Tibial artery (tissue), 4 donors: ENCODE results near the gene SPEG.
A peak's percentile ranks its signal among the peaks of the same experiment; 100 is the strongest.

Source experiments
- DNase-seq, 2 donors: peaks; one replicate each; pipeline ENCODE4 v3.0.0-alpha.2; 2019
- H3K27ac ChIP-seq, 2 donors: fragments of 200-600 bp; sonication (generic) in 1 of 2; 1 replicate in 1 of 2; 2 replicates in 1 of 2; pipeline ENCODE4 v1.5.1; 2018 to 2019; ENCODE audit warnings: mild to moderate bottlenecking in 1 of 2
- H3K27me3 ChIP-seq, 2 donors: fragments of 200-600 bp; sonication (generic) in 1 of 2; one replicate each; pipeline versions ENCODE4 v1.5.1 to v1.6.0; 2016 to 2019
- H3K36me3 ChIP-seq, 3 donors: fragments of 200-600 bp; sonication (generic) in 2 of 3; one replicate each; pipeline ENCODE4 v1.5.1; 2016 to 2019; ENCODE audit warnings: mild to moderate bottlenecking in 2 of 3
- H3K4me1 ChIP-seq, 4 donors: fragments of 200-600 bp; sonication (generic) in 2 of 4; 1 replicate in 3 of 4; 2 replicates in 1 of 4; pipeline ENCODE4 v1.5.1; 2016 to 2019
- H3K4me3 ChIP-seq, 2 donors: fragments of 200-600 bp; sonication (generic) in 1 of 2; 1 replicate in 1 of 2; 2 replicates in 1 of 2; pipeline ENCODE4 v1.5.1; 2018 to 2019; ENCODE audit warnings: mild to moderate bottlenecking in 2 of 2
- H3K9me3 ChIP-seq, 3 donors: fragments of 200-600 bp; sonication (generic) in 1 of 3; one replicate each; pipeline ENCODE4 v1.5.1; 2016 to 2019
- intact Hi-C: fragments of 100-400 bp; cut with DNase I; formaldehyde crosslinking; loops from one replicate; pipeline ENCODE4 v1.15.0; 2023; ENCODE audit warnings: low total_unique reads
- TF ChIP-seq, protein P1 (sequence below), 2 experiments: fragments of 200-600 bp in 1 of 2; fragments of 450-650 bp in 1 of 2; IDR thresholded peaks; one replicate each; pipeline ENCODE4 v1.5.1; 2017 to 2019; ENCODE audit warnings: antibody characterized with exemption in 2 of 2, mild to moderate bottlenecking in 1 of 2, moderate library complexity in 1 of 2

Gene SPEG

DNA sequence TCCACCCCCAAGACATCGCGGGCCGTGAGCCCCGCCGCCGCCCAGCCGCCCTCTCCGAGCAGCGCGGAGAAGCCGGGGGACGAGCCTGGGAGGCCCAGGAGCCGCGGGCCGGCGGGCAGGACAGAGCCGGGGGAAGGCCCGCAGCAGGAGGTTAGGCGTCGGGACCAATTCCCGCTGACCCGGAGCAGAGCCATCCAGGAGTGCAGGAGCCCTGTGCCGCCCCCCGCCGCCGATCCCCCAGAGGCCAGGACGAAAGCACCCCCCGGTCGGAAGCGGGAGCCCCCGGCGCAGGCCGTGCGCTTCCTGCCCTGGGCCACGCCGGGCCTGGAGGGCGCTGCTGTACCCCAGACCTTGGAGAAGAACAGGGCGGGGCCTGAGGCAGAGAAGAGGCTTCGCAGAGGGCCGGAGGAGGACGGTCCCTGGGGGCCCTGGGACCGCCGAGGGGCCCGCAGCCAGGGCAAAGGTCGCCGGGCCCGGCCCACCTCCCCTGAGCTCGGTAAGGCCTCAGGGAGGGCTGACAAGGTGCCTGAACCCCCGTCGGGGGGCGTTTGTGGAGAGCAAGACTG is 14.2 kb downstream of the SPEG start:
- TF ChIP-seq, protein P1, sequence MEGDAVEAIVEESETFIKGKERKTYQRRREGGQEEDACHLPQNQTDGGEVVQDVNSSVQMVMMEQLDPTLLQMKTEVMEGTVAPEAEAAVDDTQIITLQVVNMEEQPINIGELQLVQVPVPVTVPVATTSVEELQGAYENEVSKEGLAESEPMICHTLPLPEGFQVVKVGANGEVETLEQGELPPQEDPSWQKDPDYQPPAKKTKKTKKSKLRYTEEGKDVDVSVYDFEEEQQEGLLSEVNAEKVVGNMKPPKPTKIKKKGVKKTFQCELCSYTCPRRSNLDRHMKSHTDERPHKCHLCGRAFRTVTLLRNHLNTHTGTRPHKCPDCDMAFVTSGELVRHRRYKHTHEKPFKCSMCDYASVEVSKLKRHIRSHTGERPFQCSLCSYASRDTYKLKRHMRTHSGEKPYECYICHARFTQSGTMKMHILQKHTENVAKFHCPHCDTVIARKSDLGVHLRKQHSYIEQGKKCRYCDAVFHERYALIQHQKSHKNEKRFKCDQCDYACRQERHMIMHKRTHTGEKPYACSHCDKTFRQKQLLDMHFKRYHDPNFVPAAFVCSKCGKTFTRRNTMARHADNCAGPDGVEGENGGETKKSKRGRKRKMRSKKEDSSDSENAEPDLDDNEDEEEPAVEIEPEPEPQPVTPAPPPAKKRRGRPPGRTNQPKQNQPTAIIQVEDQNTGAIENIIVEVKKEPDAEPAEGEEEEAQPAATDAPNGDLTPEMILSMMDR (IDR thresholded peaks at IDR 0.05), result no peak
- Histone ChIP-seq H3K4me1 (peaks cover 0 to 95% (median 87%) of the 10 kb centered on the region in 4 donors), H3K9me3 (no peaks in the 10 kb centered on the region), H3K36me3 (peaks cover 10 to 38% (median 35%) of the 10 kb centered on the region in 3 donors), H3K27ac (peak overlapping the region; percentile 96 to 97), H3K4me3 (peak overlapping the region; percentile 77 to 85), H3K27me3 (no peaks in the 10 kb centered on the region)
- intact Hi-C loops, result no loop called here
- peak in 1 of 2 donors; percentile 65 for DNase-seq

- Histone ChIP-seq H3K27ac (peak overlapping the region; percentile 96 to 97), H3K36me3 (peaks cover 13 to 45% (median 35%) of the 10 kb centered on the region in 3 donors), H3K27me3 (no peaks in the 10 kb centered on the region), H3K4me3 (peak overlapping the region; percentile 77 to 85), H3K4me1 (peaks cover 0 to 96% (median 89%) of the 10 kb centered on the region in 4 donors), H3K9me3 (no peaks in the 10 kb centered on the region)
- no peak for DNase-seq
- TF ChIP-seq, protein P1 (IDR thresholded peaks at IDR 0.05), result no peak
- intact Hi-C loops, result no loop called here
Measured at GRCh38 chr2:219449609-219450008, 15.0 kb downstream of the SPEG start.

DNA sequence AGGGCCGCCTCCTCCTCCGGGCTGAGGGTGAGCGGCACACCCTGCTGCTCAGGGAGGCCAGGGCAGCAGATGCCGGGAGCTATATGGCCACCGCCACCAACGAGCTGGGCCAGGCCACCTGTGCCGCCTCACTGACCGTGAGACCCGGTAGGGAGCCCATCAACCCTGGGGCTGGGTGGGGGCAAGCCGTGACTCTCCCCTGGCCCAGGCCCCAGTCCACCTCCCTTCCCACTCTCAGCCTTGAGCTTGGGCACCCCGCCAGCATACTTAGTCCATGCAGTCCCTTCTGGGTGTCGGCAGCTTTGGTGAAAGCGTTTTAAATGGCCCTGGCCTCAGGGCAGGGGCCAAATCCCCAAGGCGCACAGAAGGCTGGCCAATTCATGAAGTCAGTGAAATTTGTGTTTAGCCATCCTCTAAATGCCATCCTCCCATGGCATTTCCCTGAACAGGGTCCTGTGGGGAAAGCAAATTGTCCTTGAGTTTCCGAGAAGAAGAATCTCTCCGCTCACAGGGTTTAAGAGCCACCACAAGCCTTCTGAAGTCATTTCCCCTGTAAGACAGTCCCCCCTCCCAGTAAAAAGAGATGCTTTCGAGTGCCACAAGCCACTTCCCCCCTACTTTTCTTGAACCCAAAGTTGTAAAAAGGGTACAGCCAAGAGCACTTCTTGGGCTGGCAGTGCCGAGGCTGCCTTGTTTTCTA is 17.2 kb downstream of the SPEG start:
- intact Hi-C loops, result loop anchor here (2.0 kb wide), 1 partner anchor 17 kb away; the partner anchor contains the start of gene SPEG
- Histone ChIP-seq H3K27me3 (no peaks in the 10 kb centered on the region), H3K36me3 (peaks cover 25 to 63% (median 41%) of the 10 kb centered on the region in 3 donors), H3K4me3 (peak overlapping the region; percentile 77 to 85), H3K4me1 (peaks cover 0 to 96% (median 83%) of the 10 kb centered on the region in 4 donors), H3K9me3 (no peaks in the 10 kb centered on the region), H3K27ac (peak overlapping the region; percentile 96 to 97)
- TF ChIP-seq, protein P1 (IDR thresholded peaks at IDR 0.05), result no peak
- DNase-seq, result peak; percentile 89 to 97

GRCh38 chr2:219452361-219453317 is 18.0 kb downstream of the SPEG start:
- TF ChIP-seq, protein P1 (IDR thresholded peaks at IDR 0.05), result no peak
- Histone ChIP-seq H3K9me3 (no peaks in the 10 kb centered on the region), H3K4me3 (peak overlapping the region; percentile 77 to 85), H3K4me1 (peaks cover 0 to 96% (median 83%) of the 10 kb centered on the region in 4 donors), H3K36me3 (peaks cover 33 to 63% (median 45%) of the 10 kb centered on the region in 3 donors), H3K27me3 (no peaks in the 10 kb centered on the region), H3K27ac (peak overlapping the region; percentile 96 to 97)
- DNase-seq, result peak; percentile 84 to 98
- intact Hi-C loops, result loop anchor here (2.0 kb wide), 1 partner anchor 18 kb away; the partner anchor contains the start of gene SPEG
